ENCODE results near the gene BOK.

- no peak for TF ChIP-seq EZH2 (IDR thresholded peaks at IDR 0.05)
- peak; percentile 44 for TF ChIP-seq POLR2AphosphoS5 (IDR thresholded peaks at IDR 0.05; ENCODE audit: low read depth, low read length)
- TF ChIP-seq, protein P1, sequence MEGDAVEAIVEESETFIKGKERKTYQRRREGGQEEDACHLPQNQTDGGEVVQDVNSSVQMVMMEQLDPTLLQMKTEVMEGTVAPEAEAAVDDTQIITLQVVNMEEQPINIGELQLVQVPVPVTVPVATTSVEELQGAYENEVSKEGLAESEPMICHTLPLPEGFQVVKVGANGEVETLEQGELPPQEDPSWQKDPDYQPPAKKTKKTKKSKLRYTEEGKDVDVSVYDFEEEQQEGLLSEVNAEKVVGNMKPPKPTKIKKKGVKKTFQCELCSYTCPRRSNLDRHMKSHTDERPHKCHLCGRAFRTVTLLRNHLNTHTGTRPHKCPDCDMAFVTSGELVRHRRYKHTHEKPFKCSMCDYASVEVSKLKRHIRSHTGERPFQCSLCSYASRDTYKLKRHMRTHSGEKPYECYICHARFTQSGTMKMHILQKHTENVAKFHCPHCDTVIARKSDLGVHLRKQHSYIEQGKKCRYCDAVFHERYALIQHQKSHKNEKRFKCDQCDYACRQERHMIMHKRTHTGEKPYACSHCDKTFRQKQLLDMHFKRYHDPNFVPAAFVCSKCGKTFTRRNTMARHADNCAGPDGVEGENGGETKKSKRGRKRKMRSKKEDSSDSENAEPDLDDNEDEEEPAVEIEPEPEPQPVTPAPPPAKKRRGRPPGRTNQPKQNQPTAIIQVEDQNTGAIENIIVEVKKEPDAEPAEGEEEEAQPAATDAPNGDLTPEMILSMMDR (IDR thresholded peaks at IDR 0.05 in 2 of 3, conservative IDR thresholded peaks at IDR 0.05 in 1 of 3; ENCODE audit: borderline replicate concordance in 1 of 3, insufficient read depth in 1 of 3, low read depth in 2 of 3, low read length in 2 of 3), result no peak
- no peak for TF ChIP-seq TCF7L2 (IDR thresholded peaks at IDR 0.05; ENCODE audit: borderline replicate concordance, extremely low read depth, insufficient read depth, insufficient read length)
- TF ChIP-seq JUND (IDR thresholded peaks at IDR 0.05), result no peak
- no peak for TF ChIP-seq POLR2A (IDR thresholded peaks at IDR 0.05; ENCODE audit: borderline replicate concordance, extremely low read depth, insufficient read depth, insufficient read length)
Observed at GRCh38 chr2:241555711-241556110, 2.8 kb upstream of the BOK start.

All from HCT116 (cell line).